Measurements from ENCODE around the gene MTNR1A. TPM values are rescaled to one million over a fixed set of nuclear protein-coding genes. Genes with fewer than 3 reads are reported as not detected.

MTNR1A gene
- total and polyA plus RNA-seq, 2 donors (not counting 1 experiment from before 2014, with no cell fraction given) = not detected

DNA sequence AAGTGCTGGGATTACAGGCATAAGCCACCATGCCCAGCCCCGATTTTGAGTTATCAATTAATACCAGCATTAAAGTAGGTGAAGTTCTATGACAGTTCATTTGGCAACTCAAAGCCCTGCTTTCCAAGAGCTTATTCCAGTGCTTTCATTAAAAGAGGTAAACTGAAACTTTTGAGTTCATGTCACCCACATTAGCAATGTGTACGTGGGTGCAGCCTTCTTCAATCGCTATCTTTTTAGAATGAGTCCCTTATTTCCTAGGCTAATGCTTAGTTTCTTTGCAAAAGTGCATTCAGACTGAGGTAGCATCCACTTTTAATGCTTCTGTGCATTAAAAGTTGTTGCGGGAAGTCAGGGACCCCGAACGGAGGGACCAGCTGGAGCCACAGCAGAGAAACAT, 26.1 kb upstream of the MTNR1A start:
- Histone ChIP-seq H3K27me3 (replicated peaks in 1 of 4; ENCODE audit: control extremely low read depth in 1 of 4, control insufficient read depth in 3 of 4, insufficient read depth in 4 of 4, low read length in 3 of 4) (no peaks in the 10 kb centered on the region), H3K9ac (ENCODE audit: low read length) (no peak overlapping the region), H3K4me3 (ENCODE audit: control extremely low read depth in 1 of 5, extremely low read depth in 1 of 5, insufficient read depth in 1 of 5, low read depth in 2 of 5, low read length in 4 of 5) (no peak overlapping the region), H3K9me3 (ENCODE audit: control extremely low read depth in 1 of 3, control insufficient read depth in 2 of 3, insufficient read depth in 1 of 3, low read length in 2 of 3) (peaks cover 0 to 3% (median 0%) of the 10 kb centered on the region in 3 donors), H2AFZ (ENCODE audit: insufficient read depth, low read depth, low read length, poor library complexity, severe bottlenecking) (no peak overlapping the region), H3K79me2 (ENCODE audit: control insufficient read depth, insufficient read depth, low read length) (no peaks in the 10 kb centered on the region), H3K4me1 (ENCODE audit: control insufficient read depth in 2 of 2, insufficient read depth in 2 of 2, low read length in 2 of 2) (no peaks in the 10 kb centered on the region), H3K4me2 (replicated peaks; ENCODE audit: low read depth, low read length, poor library complexity, severe bottlenecking) (no peak overlapping the region), H4K20me1 (ENCODE audit: control insufficient read depth, insufficient read depth, low read length, poor library complexity, severe bottlenecking) (no peaks in the 10 kb centered on the region), H3K36me3 (replicated peaks in 1 of 2; ENCODE audit: control extremely low read depth in 1 of 2, control insufficient read depth in 1 of 2, extremely low read depth in 1 of 2, insufficient read depth in 2 of 2, low read length in 1 of 2) (no peaks in the 10 kb centered on the region), H3K27ac (ENCODE audit: low read length in 2 of 2) (no peak overlapping the region)
- DNase-seq = no peak
- TF ChIP-seq, protein P1, sequence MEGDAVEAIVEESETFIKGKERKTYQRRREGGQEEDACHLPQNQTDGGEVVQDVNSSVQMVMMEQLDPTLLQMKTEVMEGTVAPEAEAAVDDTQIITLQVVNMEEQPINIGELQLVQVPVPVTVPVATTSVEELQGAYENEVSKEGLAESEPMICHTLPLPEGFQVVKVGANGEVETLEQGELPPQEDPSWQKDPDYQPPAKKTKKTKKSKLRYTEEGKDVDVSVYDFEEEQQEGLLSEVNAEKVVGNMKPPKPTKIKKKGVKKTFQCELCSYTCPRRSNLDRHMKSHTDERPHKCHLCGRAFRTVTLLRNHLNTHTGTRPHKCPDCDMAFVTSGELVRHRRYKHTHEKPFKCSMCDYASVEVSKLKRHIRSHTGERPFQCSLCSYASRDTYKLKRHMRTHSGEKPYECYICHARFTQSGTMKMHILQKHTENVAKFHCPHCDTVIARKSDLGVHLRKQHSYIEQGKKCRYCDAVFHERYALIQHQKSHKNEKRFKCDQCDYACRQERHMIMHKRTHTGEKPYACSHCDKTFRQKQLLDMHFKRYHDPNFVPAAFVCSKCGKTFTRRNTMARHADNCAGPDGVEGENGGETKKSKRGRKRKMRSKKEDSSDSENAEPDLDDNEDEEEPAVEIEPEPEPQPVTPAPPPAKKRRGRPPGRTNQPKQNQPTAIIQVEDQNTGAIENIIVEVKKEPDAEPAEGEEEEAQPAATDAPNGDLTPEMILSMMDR (IDR thresholded peaks at IDR 0.05) = no peak
- no peak for TF ChIP-seq EZH2 (IDR thresholded peaks at IDR 0.05; ENCODE audit: borderline replicate concordance, insufficient read depth, low read depth, low read length, poor library complexity, severe bottlenecking)
- CTCF ChIA-PET = no interaction called here
- Mint-ChIP-seq H3K4me1 (no peaks in the 10 kb centered on the region), H3K27ac (no peak overlapping the region), H3K4me3 (no peak overlapping the region), H3K27me3 (no peaks in the 10 kb centered on the region), H3K9me3 (ENCODE audit: insufficient read depth) (no peaks in the 10 kb centered on the region)
- WGBS (ENCODE audit: insufficient coverage) = 96% methylated on average over 5 of the region's 6 CpGs
- intact Hi-C loops (cut with micrococcal nuclease) = loop anchor here (10.0 kb wide), 1 partner anchor 427 kb away; no protein-coding TSS in a partner anchor
- no peak for ATAC-seq (ENCODE audit: low read depth)
- POLR2A ChIA-PET = no interaction called here

DNA sequence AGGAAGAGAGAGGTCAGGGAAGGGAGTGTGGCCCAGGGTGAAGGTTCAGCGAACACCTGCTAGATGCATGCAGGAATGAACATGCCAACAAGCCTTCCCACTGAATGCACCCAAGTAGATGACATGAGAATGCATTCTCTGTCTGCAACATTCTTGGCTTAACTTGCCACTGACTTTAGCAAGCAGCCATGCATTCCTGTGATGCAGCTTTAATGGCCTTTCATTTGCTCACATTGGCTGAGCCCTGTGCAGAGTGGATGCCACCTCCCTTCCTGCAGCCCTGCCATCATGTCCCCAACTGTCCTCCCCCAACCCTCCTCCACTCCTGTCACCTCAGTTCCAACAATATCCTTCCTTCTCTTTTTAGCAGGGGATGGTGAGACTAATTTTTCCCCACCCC, 25.3 kb upstream of the MTNR1A start:
- Mint-ChIP-seq H3K9me3 (ENCODE audit: insufficient read depth) (no peaks in the 10 kb centered on the region), H3K4me3 (no peak overlapping the region), H3K27me3 (no peaks in the 10 kb centered on the region), H3K27ac (no peak overlapping the region), H3K4me1 (no peaks in the 10 kb centered on the region)
- intact Hi-C loops (cut with micrococcal nuclease) = loop anchor here (10.0 kb wide), 1 partner anchor 426 kb away; no protein-coding TSS in a partner anchor
- H3K36me3 ChIP-seq (replicated peaks in 1 of 2; ENCODE audit: control extremely low read depth in 1 of 2, control insufficient read depth in 1 of 2, extremely low read depth in 1 of 2, insufficient read depth in 2 of 2, low read length in 1 of 2) = no peaks in the 10 kb centered on the region
- DNase-seq = no peak
- peaks cover 0 to 5% (median 0%) of the 10 kb centered on the region in 3 donors for H3K9me3 ChIP-seq (ENCODE audit: control extremely low read depth in 1 of 3, control insufficient read depth in 2 of 3, insufficient read depth in 1 of 3, low read length in 2 of 3)
- no peak overlapping the region for H3K4me2 ChIP-seq (replicated peaks; ENCODE audit: low read depth, low read length, poor library complexity, severe bottlenecking)
- H2AFZ ChIP-seq (ENCODE audit: insufficient read depth, low read depth, low read length, poor library complexity, severe bottlenecking) = no peak overlapping the region
- H4K20me1 ChIP-seq (ENCODE audit: control insufficient read depth, insufficient read depth, low read length, poor library complexity, severe bottlenecking) = no peaks in the 10 kb centered on the region
- H3K4me3 ChIP-seq (ENCODE audit: control extremely low read depth in 1 of 5, extremely low read depth in 1 of 5, insufficient read depth in 1 of 5, low read depth in 2 of 5, low read length in 4 of 5) = no peak overlapping the region
- H3K9ac ChIP-seq (ENCODE audit: low read length) = no peak overlapping the region
- ChIA-PET CTCF (no interaction called here), POLR2A (no interaction called here)
- H3K27me3 ChIP-seq (replicated peaks in 1 of 4; ENCODE audit: control extremely low read depth in 1 of 4, control insufficient read depth in 3 of 4, insufficient read depth in 4 of 4, low read length in 3 of 4) = no peaks in the 10 kb centered on the region
- no peak overlapping the region for H3K27ac ChIP-seq (ENCODE audit: low read length in 2 of 2)
- ATAC-seq (ENCODE audit: low read depth) = no peak
- no peaks in the 10 kb centered on the region for H3K79me2 ChIP-seq (ENCODE audit: control insufficient read depth, insufficient read depth, low read length)
- 89% methylated on average over 1 of the region's 1 CpG for WGBS (ENCODE audit: insufficient coverage)
- H3K4me1 ChIP-seq (ENCODE audit: control insufficient read depth in 2 of 2, insufficient read depth in 2 of 2, low read length in 2 of 2) = no peaks in the 10 kb centered on the region
- TF ChIP-seq, protein P1 (IDR thresholded peaks at IDR 0.05) = no peak
- no peak for TF ChIP-seq EZH2 (IDR thresholded peaks at IDR 0.05; ENCODE audit: borderline replicate concordance, insufficient read depth, low read depth, low read length, poor library complexity, severe bottlenecking)
